ENCODE data around the gene CYB5R2.
A peak's percentile ranks its signal among the peaks of the same experiment; 100 is the strongest.
"Not testable (repeated sequence)": the region's sequence is repeated elsewhere in the genome, so short reads cannot be mapped to it uniquely, and the experiment has no call there.

Gene CYB5R2

DNA sequence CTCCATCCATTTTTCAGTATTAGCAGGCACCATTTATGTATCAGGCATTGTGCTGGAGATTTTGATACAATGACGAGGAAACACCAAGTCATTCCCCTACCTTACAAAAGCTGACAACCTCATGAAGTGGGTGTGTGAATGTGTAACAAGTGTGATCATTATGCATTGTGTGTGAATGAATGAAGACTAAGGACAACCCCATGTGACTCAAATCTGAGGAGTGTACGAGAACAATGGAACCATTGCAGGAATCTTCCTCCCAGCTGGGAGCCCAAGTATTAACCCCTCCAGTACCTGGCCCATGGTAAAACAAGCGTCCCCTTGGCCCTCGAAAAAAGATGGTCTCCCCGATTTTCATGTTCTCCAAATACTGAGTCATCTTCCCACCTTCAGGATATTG is 4.4 kb downstream of the CYB5R2 start:
- no peak for DNase-seq (ENCODE audit: low read depth)

DNA sequence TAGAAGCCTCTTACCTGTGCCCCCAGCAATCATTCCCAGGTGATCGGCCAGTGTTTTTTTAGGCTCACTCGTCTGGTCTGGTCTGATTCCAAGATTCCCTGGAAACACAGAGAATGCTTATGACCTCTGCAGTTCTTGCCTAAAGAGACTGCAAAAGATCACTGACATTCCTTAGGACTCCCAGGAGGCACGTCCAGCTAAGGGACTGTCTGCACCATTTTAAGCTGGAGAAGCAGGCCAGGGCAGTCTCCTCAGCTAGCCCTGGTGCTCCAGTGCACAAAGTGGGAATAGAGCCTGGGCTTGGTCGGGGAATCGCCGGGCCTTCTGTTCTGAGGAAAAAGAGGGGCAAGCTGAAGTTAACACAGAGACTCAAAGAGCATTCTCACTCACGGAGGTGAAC is 4.8 kb downstream of the CYB5R2 start:
- no peak for DNase-seq (ENCODE audit: low read depth)

- no peak for DNase-seq (ENCODE audit: low read depth)
Observed at GRCh38 chr11:7667460-7667859, 5.8 kb downstream of the CYB5R2 start.

- DNase-seq (ENCODE audit: low read depth): no peak
Observed at GRCh38 chr11:7666292-7666866, 6.9 kb downstream of the CYB5R2 start.

DNA sequence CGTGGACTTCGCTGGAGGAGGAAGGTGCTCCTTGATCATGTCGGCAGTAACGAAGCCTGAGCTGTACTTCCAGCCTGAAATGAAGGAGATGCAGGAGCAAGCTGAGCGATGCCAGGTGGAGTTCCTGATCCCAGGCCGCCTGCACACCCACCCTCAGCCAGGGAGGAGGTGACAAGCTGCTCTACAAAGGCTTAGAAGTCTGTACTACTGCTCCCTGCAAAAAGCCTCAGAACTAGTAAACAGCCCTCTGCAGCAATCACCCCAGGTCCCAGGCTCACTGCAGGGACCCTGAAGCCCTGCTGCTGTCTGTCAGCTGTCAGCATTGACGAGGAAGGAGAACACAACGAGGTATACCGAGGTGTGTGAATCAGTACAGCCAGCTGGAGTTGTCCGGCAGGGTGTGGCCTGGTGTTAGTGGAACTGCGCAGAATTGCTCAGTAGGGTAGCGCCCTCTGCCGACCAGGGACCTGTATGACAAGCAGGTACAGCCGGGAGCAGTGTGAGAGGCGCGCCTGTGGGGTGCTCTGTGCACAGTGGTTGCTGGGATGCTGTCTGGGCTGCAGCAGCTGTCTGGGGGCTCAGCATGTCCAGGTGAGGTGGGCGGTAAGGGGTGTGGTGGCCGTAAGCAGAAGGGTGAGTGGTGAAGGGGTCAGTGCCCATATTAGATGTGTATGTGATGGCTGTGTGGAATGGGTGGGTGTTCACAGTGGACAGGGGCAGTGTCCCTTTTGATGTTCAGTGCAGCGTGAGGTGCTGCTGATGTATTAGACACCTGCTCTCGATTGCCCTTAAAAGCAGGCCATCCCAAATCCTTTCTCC is 7.6 kb downstream of the CYB5R2 start:
- DNase-seq (ENCODE audit: low read depth): peak; percentile 39

DNA sequence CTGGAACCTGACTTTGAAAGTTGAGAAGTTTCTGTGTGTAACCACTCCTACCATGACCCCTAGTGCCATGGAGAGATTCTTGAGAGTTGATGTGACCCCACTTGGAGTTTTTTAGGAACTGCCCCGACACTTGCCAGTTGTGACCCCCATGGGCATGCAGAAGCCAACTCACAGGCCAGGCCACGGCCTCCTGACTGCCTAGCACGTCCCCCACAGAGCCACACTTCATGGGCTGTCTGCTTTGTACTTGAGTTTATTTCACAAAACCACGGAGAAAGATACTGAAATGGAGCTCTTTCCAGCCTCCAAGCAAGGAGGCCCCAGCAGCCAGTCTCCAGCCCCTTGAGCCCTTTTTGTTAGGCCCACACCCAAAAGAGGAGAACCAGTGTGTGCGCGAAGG is 8.4 kb downstream of the CYB5R2 start:
- DNase-seq (ENCODE audit: low read depth): no peak

- DNase-seq (ENCODE audit: low read depth): not testable (repeated sequence)
Observed at GRCh38 chr11:7663531-7663930, 9.8 kb downstream of the CYB5R2 start.

- DNase-seq (ENCODE audit: low read depth): no peak
Observed at GRCh38 chr11:7657306-7658025, 15.8 kb downstream of the CYB5R2 start.

GRCh38 chr11:7656704-7657103 is 16.6 kb downstream of the CYB5R2 start:
- DNase-seq (ENCODE audit: low read depth): no peak

DNA sequence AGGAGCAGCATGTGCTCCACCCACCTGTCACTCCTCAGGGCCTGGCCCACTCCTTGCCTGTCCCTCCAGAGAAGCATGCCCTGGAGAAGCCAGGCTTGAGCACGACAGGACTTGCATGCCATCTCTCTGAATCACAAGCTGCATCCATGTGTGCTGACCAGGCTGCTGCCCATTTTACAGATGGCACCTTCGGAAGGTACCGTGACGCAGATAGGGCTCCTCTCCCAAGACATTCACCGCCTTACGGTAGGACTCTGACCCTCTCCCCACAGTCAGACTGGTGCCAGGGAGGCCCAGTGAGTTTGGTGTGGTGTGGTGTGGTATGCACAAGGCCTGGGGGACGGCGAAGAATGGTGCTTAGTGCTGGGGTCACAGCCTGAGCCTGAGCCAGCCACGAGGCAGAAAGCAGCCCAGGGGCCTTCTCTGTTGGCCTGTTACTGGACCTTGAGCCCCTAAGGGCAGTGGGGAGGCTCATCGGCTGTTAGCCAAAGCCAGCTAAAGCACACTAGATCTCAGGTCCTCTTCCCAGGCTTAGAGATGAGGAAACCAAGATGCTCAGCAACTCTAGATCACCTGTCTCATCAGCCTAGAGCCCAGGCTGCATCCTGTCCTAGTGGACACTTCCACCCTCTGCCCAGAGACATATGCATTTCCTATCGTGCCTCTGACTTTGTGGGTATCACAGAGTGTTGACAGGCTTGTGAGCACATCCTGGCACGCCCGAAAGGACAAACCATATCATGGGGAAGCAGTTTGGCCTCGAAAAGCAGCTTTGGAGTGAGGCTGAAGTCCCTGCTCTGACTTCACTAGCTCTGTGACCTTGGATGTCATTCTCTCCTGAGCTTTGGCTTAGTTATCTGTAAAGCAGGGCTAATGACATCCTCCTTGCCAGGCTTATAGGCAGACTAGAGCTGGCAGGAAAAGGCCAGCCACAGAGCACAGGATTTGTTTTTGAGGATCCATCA is 17.8 kb downstream of the CYB5R2 start:
- no peak for DNase-seq (ENCODE audit: low read depth)

- DNase-seq (ENCODE audit: low read depth): no peak
Observed at GRCh38 chr11:7654195-7654705, 19.1 kb downstream of the CYB5R2 start.

DNA sequence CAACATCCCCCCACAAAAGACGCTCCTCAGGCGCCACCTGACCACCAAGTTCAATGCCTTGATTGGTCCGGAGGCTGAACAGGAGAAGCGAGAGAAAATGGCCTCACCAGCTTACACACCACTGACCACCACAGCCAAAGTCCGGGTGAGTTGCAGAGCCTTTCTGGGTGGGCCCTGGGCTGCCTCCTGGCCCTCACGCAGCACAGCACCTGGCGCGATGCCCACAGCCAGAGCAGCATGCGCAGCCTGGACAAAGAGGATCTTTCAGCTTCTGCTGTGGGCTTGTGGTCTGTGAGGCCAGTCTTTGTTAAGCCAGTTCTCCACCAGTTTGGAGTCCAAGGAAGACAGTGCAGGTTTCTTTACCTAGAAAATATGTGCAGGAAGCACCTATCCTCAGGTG is 21.6 kb downstream of the CYB5R2 start:
- DNase-seq (ENCODE audit: low read depth): no peak

DNA sequence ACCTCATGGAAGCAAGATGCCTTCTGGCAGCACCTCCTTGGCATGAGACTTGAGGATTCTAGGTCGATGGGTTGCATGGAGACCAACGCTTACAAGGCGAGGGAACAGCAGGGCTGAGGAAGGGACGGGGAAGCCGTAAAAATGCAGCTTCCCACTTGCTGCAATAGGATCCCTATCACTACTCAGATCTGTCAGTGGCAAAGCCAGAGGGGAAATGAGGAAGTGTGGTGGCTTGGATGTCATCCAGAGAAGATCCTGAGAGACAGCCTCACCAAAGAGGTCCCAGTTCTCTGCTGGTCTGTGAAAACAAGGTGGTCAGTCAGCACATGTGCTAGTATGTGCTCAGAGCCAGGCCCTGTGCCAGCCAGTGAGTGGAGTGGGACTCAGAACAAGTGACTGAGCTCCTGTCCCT is 22.2 kb downstream of the CYB5R2 start:
- DNase-seq (ENCODE audit: low read depth): no peak

- no peak for DNase-seq (ENCODE audit: low read depth)
Observed at GRCh38 chr11:7648264-7648663, 25.0 kb downstream of the CYB5R2 start.

DNA sequence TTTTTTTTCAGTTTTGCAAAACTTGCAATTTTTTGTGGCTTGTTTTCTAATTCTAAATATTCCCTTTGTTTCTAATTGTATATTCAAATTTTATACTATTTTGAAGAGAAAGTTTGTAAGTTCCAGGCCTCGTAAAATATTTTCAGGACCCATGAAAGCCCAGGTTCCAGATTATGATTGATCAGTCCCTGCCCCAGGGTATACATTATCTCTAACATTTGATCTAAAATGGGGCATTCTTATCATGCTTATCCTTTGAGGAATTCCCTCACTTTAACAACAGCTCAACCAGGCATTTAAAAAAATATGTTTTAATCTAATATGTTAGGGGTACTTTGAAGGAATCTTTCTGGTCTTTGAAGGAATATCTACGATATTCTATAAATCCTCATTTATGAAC is 26.4 kb downstream of the CYB5R2 start:
- no peak for DNase-seq (ENCODE audit: low read depth)

GRCh38 chr11:7645206-7645605 is 28.1 kb downstream of the CYB5R2 start:
- DNase-seq (ENCODE audit: low read depth): no peak

- DNase-seq (ENCODE audit: low read depth): no peak
Observed at GRCh38 chr11:7643314-7643713, 30.0 kb downstream of the CYB5R2 start.

- no peak for DNase-seq (ENCODE audit: low read depth)
Observed at GRCh38 chr11:7642747-7643146, 30.6 kb downstream of the CYB5R2 start.

DNA sequence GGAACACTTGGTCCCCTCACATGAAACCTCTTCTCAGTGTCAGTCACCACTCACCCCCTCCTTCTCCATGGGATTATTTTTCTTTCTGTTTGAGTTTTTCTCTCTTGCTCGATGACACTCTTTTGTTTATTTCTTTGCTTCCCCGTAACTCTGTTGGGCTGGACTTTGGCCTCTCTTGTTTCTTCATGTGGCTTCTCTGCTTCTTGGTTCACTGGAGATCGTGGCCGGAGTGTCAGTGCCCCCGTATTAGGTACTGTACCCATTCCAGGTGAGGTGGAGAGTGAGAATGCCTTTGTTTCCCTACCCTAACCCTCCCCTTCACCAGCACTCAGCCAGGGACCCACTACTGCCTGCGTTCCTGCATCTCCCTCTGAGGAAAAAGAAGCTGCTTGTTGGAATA is 32.5 kb downstream of the CYB5R2 start:
- DNase-seq (ENCODE audit: low read depth): no peak

DNA sequence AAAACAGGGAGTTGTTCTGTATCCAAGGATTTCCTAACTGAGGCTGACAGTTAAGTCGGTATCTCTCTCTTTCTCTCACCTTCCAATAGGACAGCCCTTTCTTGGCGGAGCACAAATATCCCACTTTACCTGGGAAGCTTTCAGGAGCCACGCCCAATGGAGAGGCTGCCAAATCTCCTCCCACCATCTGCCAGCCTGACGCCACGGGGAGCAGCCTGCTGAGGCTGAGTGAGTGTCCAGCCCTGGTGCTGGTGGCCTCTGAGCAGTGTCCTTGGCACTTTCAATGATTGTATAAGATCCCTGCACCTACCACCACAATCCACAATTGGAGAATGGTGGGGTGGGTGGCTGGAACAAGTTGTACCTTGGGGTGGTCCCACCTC is 33.7 kb downstream of the CYB5R2 start:
- DNase-seq (ENCODE audit: low read depth): no peak

DNA sequence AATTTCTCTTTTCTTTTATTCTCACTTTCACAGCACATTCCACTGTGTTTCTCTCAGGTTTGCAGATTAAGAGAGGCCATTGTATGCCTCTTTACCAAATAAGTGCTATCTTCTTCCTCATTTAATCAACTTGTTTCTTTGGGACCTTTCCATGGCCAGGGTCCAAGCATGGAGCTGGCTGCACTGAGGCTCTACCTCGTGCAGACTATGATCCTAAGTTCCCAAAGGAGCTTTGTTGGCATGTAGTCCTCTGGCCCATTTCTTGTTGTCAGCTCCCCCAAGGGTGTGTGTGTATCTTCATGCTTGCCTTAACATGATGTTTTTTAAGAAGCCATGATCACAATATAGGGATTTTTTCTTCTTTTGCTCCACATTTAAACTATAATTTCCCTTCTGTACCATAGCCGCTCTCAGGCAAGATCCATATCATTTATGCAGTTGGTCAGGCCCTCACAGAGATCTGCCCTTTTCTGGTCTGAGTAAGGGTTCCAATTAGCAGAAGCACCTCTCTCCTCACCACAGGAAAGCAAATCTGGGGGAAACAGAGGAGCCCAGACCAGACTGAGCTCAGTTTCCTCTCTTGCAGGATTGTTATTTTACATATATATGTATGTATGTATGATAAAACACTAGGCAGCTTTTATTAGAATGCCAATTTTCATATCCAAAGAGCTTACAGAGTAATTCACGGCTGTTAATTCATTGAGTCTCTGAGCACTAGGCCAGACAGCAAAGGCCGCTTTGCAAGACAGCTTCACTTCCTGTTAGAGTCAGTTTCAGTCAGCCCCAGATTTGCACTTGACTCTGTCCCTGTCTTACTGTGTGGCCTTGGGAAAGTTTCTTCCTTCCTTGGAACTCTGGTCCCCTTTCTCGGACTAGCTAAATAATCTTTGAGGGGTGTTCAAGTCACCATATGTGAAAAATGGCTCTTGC is 34.3 kb downstream of the CYB5R2 start:
- no peak for DNase-seq (ENCODE audit: low read depth)

Measured in stimulated activated CD4-positive, alpha-beta T cell treated with anti-CD3 and anti-CD28 coated beads, Interleukin-2, amount 100 ng/mL, for 4 hours (primary cell).